OCI-LY7 (cell line): ENCODE results near the gene THAP6. TPM values are rescaled to one million over a fixed set of nuclear protein-coding genes. Genes with fewer than 3 reads are reported as not detected.
"Not testable (repeated sequence)": the region's sequence is repeated elsewhere in the genome, so short reads cannot be mapped to it uniquely, and the experiment has no call there.

Source experiments
- BruUV-seq: library from RNA; stranded (reverse); fragments of 400-500 nt; replicated peaks from 2 replicates; lab custom pipeline; 2021; lab: Mats Ljungman, UMichigan
- CTCF ChIA-PET: fragments of 300-600 bp; sonication (Branson Sonifier 250); formaldehyde crosslinking; loops from one replicate; lab custom pipeline; 2022; ENCODE audit warnings: antibody characterized with exemption; ENCODE audit not compliant: unreplicated experiment; lab: Charles Lee
- POLR2A ChIA-PET: fragments of 300-600 bp; sonication (Branson Sonifier 250); formaldehyde crosslinking; loops from one replicate; lab custom pipeline; 2022; ENCODE audit warnings: antibody characterized with exemption; lab: Charles Lee
- DNase-seq: peaks from one replicate; pipeline ENCODE4 v3.0.0-alpha.2; 2015; ENCODE audit warnings: low spot score
- H2AFZ ChIP-seq: fragments of 200-600 bp; sonication (generic), shearing (Covaris generic); 2 replicates; pipeline ENCODE4 v1.6.1; 2014; ENCODE audit warnings: mild to moderate bottlenecking, antibody characterized with exemption, low read length, moderate library complexity
- H3K27ac ChIP-seq: fragments of 200-600 bp; sonication (generic); 2 replicates; pipeline ENCODE4 v1.5.1; 2014; ENCODE audit warnings: mixed run types, low read depth, mild to moderate bottlenecking, moderate library complexity, low read length, inconsistent platforms; ENCODE audit not compliant: poor library complexity, severe bottlenecking
- H3K36me3 ChIP-seq: fragments of 200-600 bp; sonication (generic); 2 replicates; pipeline ENCODE4 v1.6.1; 2014; ENCODE audit warnings: mild to moderate bottlenecking, antibody characterized with exemption, low read length, moderate library complexity, mixed read lengths; ENCODE audit not compliant: insufficient read depth
- H3K4me1 ChIP-seq: fragments of 200-600 bp; sonication (generic); 2 replicates; pipeline ENCODE4 v1.5.1; 2014; ENCODE audit warnings: mild to moderate bottlenecking, low read length; ENCODE audit not compliant: insufficient read depth, poor library complexity, severe bottlenecking
- H3K4me2 ChIP-seq: fragments of 200-600 bp; sonication (generic); 2 replicates; pipeline ENCODE4 v1.6.1; 2014; ENCODE audit warnings: mild to moderate bottlenecking, low read length
- H3K4me3 ChIP-seq: fragments of 200-600 bp; sonication (generic); 2 replicates; pipeline ENCODE4 v1.5.1; 2014; ENCODE audit warnings: mild to moderate bottlenecking, low read depth, low read length; ENCODE audit not compliant: poor library complexity, severe bottlenecking
- H3K79me2 ChIP-seq: fragments of 200-600 bp; sonication (generic); 2 replicates; pipeline ENCODE4 v1.6.1; 2016; ENCODE audit warnings: low read depth, mild to moderate bottlenecking, low read length, moderate library complexity, mixed read lengths; ENCODE audit not compliant: insufficient read depth
- H3K9me2 ChIP-seq: fragments of 200-600 bp; sonication (generic); 2 replicates; pipeline ENCODE4 v1.6.1; 2016; ENCODE audit warnings: mild to moderate bottlenecking, low read length, mixed read lengths; ENCODE audit not compliant: insufficient read depth
- H3K9me3 ChIP-seq: fragments of 200-600 bp; sonication (generic); 2 replicates; pipeline ENCODE4 v1.6.1; 2014; ENCODE audit warnings: mild to moderate bottlenecking, mixed run types, low read length, mixed read lengths
- H4K20me1 ChIP-seq: fragments of 200-600 bp; sonication (generic); 2 replicates; pipeline ENCODE4 v1.6.1; 2014; ENCODE audit warnings: mild to moderate bottlenecking, antibody characterized with exemption, low read length, moderate library complexity, mixed read lengths; ENCODE audit not compliant: insufficient read depth
- CTCF ChIP-seq: fragments of 200-600 bp; sonication (generic); conservative IDR thresholded peaks from 2 replicates; pipeline ENCODE4 v1.5.1; 2014; ENCODE audit warnings: mild to moderate bottlenecking, antibody characterized with exemption, low read length, moderate library complexity, mixed read lengths
- EZH2phosphoT487 ChIP-seq: fragments of 200-600 bp; sonication (generic); IDR thresholded peaks from 2 replicates; pipeline ENCODE4 v1.6.1; 2018; ENCODE audit warnings: low read depth, borderline replicate concordance, mild to moderate bottlenecking, mixed run types, antibody characterized with exemption, low read length, moderate library complexity, mixed read lengths
- intact Hi-C: fragments of 100-400 bp; cut with micrococcal nuclease; formaldehyde crosslinking; loops from one replicate; pipeline ENCODE4 v1.10.0; 2022; ENCODE audit not compliant: unreplicated experiment
- total RNA-seq, 2 experiments: library from RNA; depleted of rRNA in 1 of 2; stranded (reverse); fragments of >200 nt in 1 of 2; shearing (Covaris generic) in 1 of 2; gene quantifications; 2 replicates each; pipeline ENCODE4 v1.2.3, GENCODE V29; 2014 to 2022

The THAP6 gene
- total RNA-seq, 2 experiments from 2014 or later = 15.9 to 27.3 TPM

GRCh38 chr4:75499900-75500299 is 14.4 kb upstream of the THAP6 start:
- Histone ChIP-seq H3K36me3 (peaks cover 93% of the 10 kb centered on the region), H3K4me2 (no peak overlapping the region), H3K9me3 (peaks cover 11% of the 10 kb centered on the region; the same call in 1 of the 2 replicates), H3K4me3 (no peak overlapping the region), H2AFZ (no peak overlapping the region), H3K27ac (no peak overlapping the region), H3K4me1 (no peaks in the 10 kb centered on the region), H3K9me2 (no peaks in the 10 kb centered on the region), H3K79me2 (peaks cover 21% of the 10 kb centered on the region; the same call in 1 of the 2 replicates), H4K20me1 (no peaks in the 10 kb centered on the region; the same call in 1 of the 2 replicates)
- no TSS peak for BruUV-seq
- no peak for DNase-seq
- intact Hi-C loops = no loop called here
- no peak for TF ChIP-seq EZH2phosphoT487
- no peak for TF ChIP-seq CTCF
- ChIA-PET POLR2A (interaction anchor here (1.6 to 4.1 kb wide), 3 partner anchors 11 to 15 kb away, joined by 6 to 18 read pairs (median 6); partner anchors contain the start of genes RCHY1 and THAP6), CTCF (no interaction called here)

- POLR2A ChIA-PET = no interaction called here
- CTCF ChIA-PET = no interaction called here
- intact Hi-C loops = no loop called here
- H3K9me2 ChIP-seq = no peaks in the 10 kb centered on the region
- H3K27ac ChIP-seq = no peak overlapping the region
- no peak overlapping the region for H2AFZ ChIP-seq
- no TSS peak for BruUV-seq
- no peak overlapping the region for H3K4me2 ChIP-seq
- no peak for DNase-seq
- TF ChIP-seq CTCF (no peak), EZH2phosphoT487 (no peak)
- no peaks in the 10 kb centered on the region; the same call in 1 of the 2 replicates for H4K20me1 ChIP-seq
- no peak overlapping the region for H3K4me3 ChIP-seq
- H3K4me1 ChIP-seq = no peaks in the 10 kb centered on the region
- H3K36me3 ChIP-seq = peaks cover 94% of the 10 kb centered on the region
- H3K79me2 ChIP-seq = peaks cover 30% of the 10 kb centered on the region; the same call in 1 of the 2 replicates
- H3K9me3 ChIP-seq = peaks cover 11% of the 10 kb centered on the region; the same call in 1 of the 2 replicates
Measured at GRCh38 chr4:75502671-75503070, 11.6 kb upstream of the THAP6 start.

- ChIA-PET POLR2A (interaction anchor here (0.6 to 1.6 kb wide), 8 partner anchors 8 to 477 kb away, joined by 3 to 4 read pairs (median 4); partner anchors contain the start of genes RCHY1 and THAP6), CTCF (no interaction called here)
- H3K27ac ChIP-seq = no peak overlapping the region
Measured at GRCh38 chr4:75505630-75506029, 8.6 kb upstream of the THAP6 start.

GRCh38 chr4:75509592-75509991 is 4.7 kb upstream of the THAP6 start:
- DNase-seq, BruUV-seq, H2AFZ ChIP-seq, POLR2A ChIA-PET, H3K27ac ChIP-seq, H3K4me2 ChIP-seq, H3K9me2 ChIP-seq, CTCF ChIA-PET, intact Hi-C loops, H3K4me3 ChIP-seq, H4K20me1 ChIP-seq: not testable (repeated sequence)
- peaks cover 19% of the 10 kb centered on the region for H3K4me1 ChIP-seq
- peaks cover 82% of the 10 kb centered on the region for H3K79me2 ChIP-seq
- peaks cover 67% of the 10 kb centered on the region for H3K36me3 ChIP-seq
- H3K9me3 ChIP-seq = peaks cover 23% of the 10 kb centered on the region; the same call in 1 of the 2 replicates

More at GRCh38 chr4:75505630-75506029, 8.6 kb upstream of the THAP6 start:
- Histone ChIP-seq H3K4me2 (no peak overlapping the region), H3K9me3 (peaks cover 18% of the 10 kb centered on the region; the same call in 1 of the 2 replicates), H2AFZ (no peak overlapping the region), H3K9me2 (no peaks in the 10 kb centered on the region), H3K79me2 (peaks cover 48% of the 10 kb centered on the region), H4K20me1 (no peaks in the 10 kb centered on the region), H3K36me3 (peaks cover 92% of the 10 kb centered on the region), H3K4me1 (no peaks in the 10 kb centered on the region), H3K4me3 (no peak overlapping the region)
- intact Hi-C loops = no loop called here
- BruUV-seq = no TSS peak
- TF ChIP-seq CTCF = no peak
- no peak for TF ChIP-seq EZH2phosphoT487
- DNase-seq = no peak
